Trophoblast cell (in vitro differentiated cells and primary cell): ENCODE measurements around the gene SUSD2.

ENCODE experiments used
- DNase-seq, 2 donors: peaks; one replicate each; pipeline ENCODE4 v3.0.0-alpha.2; 2016
- H2AFZ ChIP-seq: 2 replicates; pipeline ENCODE4 v1.6.1; 2013; ENCODE audit warnings: low read length, moderate library complexity, mild to moderate bottlenecking; ENCODE audit not compliant: insufficient read depth, poor library complexity
- H2AK5ac ChIP-seq: 2 replicates; pipeline ENCODE4 v1.6.1; 2013; ENCODE audit warnings: mild to moderate bottlenecking, low read length
- H2BK120ac ChIP-seq: 2 replicates; pipeline ENCODE4 v1.6.1; 2013; ENCODE audit warnings: low read length, mild to moderate bottlenecking, moderate library complexity; ENCODE audit not compliant: insufficient read depth, poor library complexity
- H2BK12ac ChIP-seq: 2 replicates; pipeline ENCODE4 v1.6.1; 2013; ENCODE audit warnings: mild to moderate bottlenecking, low read length, moderate library complexity
- H2BK5ac ChIP-seq: 2 replicates; pipeline ENCODE4 v1.6.1; 2013; ENCODE audit warnings: low read length, low read depth, moderate library complexity, mild to moderate bottlenecking; ENCODE audit not compliant: poor library complexity
- H3K14ac ChIP-seq: 2 replicates; pipeline ENCODE4 v1.6.1; 2013; ENCODE audit warnings: mild to moderate bottlenecking, low read length
- H3K18ac ChIP-seq: 2 replicates; pipeline ENCODE4 v1.6.1; 2013; ENCODE audit warnings: mild to moderate bottlenecking, low read length
- H3K23ac ChIP-seq: 2 replicates; pipeline ENCODE4 v1.6.1; 2013; ENCODE audit warnings: low read length
- H3K27ac ChIP-seq: 2 replicates; pipeline ENCODE4 v1.5.1; 2013; ENCODE audit warnings: low read depth, mild to moderate bottlenecking, inconsistent platforms, low read length, moderate library complexity
- H3K27me3 ChIP-seq: 2 replicates; pipeline ENCODE4 v1.6.1; 2013; ENCODE audit warnings: inconsistent platforms, mild to moderate bottlenecking, low read length, moderate library complexity; ENCODE audit not compliant: insufficient read depth
- H3K36me3 ChIP-seq, 2 experiments: 1 replicate in 1 of 2; 2 replicates in 1 of 2; pipeline ENCODE4 v1.6.1; 2013; ENCODE audit warnings: low read length in 2 of 2, mild to moderate bottlenecking in 2 of 2, moderate library complexity in 1 of 2; ENCODE audit not compliant: insufficient read depth in 2 of 2, control insufficient read depth in 1 of 2
- H3K4ac ChIP-seq: 2 replicates; pipeline ENCODE4 v1.6.1; 2013; ENCODE audit warnings: low read depth, mild to moderate bottlenecking, low read length, moderate library complexity
- H3K4me1 ChIP-seq, 2 experiments: 1 replicate in 1 of 2; 2 replicates in 1 of 2; pipeline ENCODE4 v1.6.1; 2013; ENCODE audit warnings: low read length in 2 of 2, mild to moderate bottlenecking in 2 of 2, moderate library complexity in 1 of 2; ENCODE audit not compliant: insufficient read depth in 2 of 2, control insufficient read depth in 1 of 2
- H3K4me2 ChIP-seq: 2 replicates; pipeline ENCODE4 v1.6.1; 2013; ENCODE audit warnings: inconsistent platforms, mild to moderate bottlenecking, low read length, moderate library complexity
- H3K4me3 ChIP-seq: 2 replicates; pipeline ENCODE4 v1.5.1; 2013; ENCODE audit warnings: mild to moderate bottlenecking, low read depth, low read length, inconsistent platforms
- H3K79me1 ChIP-seq: one replicate; pipeline ENCODE4 v1.6.1; 2013; ENCODE audit warnings: low read length
- H3K79me2 ChIP-seq: 2 replicates; pipeline ENCODE4 v1.6.1; 2013; ENCODE audit warnings: low read length, mild to moderate bottlenecking; ENCODE audit not compliant: control insufficient read depth, insufficient read depth, poor library complexity
- H3K9ac ChIP-seq: 2 replicates; pipeline ENCODE4 v1.6.1; 2013; ENCODE audit warnings: mild to moderate bottlenecking, low read length
- H3K9me3 ChIP-seq: 2 replicates; pipeline ENCODE4 v1.6.1; 2013; ENCODE audit warnings: low read depth, mild to moderate bottlenecking, control low read depth, inconsistent platforms, low read length; ENCODE audit not compliant: insufficient read depth
- H4K12ac ChIP-seq: 2 replicates; pipeline ENCODE4 v1.6.1; 2013; ENCODE audit warnings: low read depth, mild to moderate bottlenecking, low read length, moderate library complexity
- H4K8ac ChIP-seq: 2 replicates; pipeline ENCODE4 v1.6.1; 2013; ENCODE audit warnings: low read depth, mild to moderate bottlenecking, low read length, moderate library complexity
- H4K91ac ChIP-seq: one replicate; pipeline ENCODE4 v1.6.1; 2013; ENCODE audit warnings: low read depth, mild to moderate bottlenecking, low read length, moderate library complexity
- WGBS: extraction: QIAGEN DNeasy Blood & Tissue Kit; methylation state at CpG from one replicate; pipeline ENCODE4 v1.1.7; 2013; ENCODE audit warnings: missing lambda C conversion rate; ENCODE audit not compliant: insufficient read length, insufficient coverage; ENCODE audit errors: extremely low coverage; 5-methylcytosine and 5-hydroxymethylcytosine counted together

SUSD2 gene

DNA sequence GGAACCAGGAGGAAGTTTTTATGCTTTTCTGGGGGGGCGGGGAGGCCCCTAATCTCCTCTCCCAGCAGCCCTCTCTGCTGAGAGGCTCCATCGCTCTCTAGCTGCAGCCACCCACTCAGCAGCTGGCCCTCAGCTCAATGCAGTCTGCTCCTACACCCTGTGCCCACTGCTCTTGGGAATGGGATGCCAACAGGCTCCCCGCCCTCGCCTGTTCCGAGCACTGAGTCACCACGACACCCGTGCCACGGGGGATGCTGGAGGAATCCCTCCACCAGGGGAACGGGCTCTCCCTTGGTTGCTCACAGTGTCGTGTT, 23.5 kb upstream of the SUSD2 start:
- Histone ChIP-seq H3K23ac (no peak overlapping the region), H3K36me3 (peaks cover 4 to 7% of the 10 kb centered on the region in 2 experiments), H4K91ac (no peak overlapping the region), H2BK5ac (no peak overlapping the region), H3K4ac (no peak overlapping the region), H3K27me3 (peaks cover 4% of the 10 kb centered on the region), H3K79me2 (no peaks in the 10 kb centered on the region), H3K18ac (no peak overlapping the region), H3K27ac (no peak overlapping the region), H3K4me1 (peaks cover 13 to 18% of the 10 kb centered on the region in 2 experiments), H2AK5ac (no peak overlapping the region), H3K9ac (no peak overlapping the region), H3K9me3 (no peaks in the 10 kb centered on the region), H4K8ac (no peak overlapping the region), H3K14ac (no peak overlapping the region), H2BK120ac (no peak overlapping the region), H3K4me3 (no peak overlapping the region), H4K12ac (no peak overlapping the region), H2AFZ (no peak overlapping the region), H3K4me2 (no peak overlapping the region), H3K79me1 (no peaks in the 10 kb centered on the region), H2BK12ac (no peak overlapping the region)
- no peak for DNase-seq
- no CpG with 5 or more reads among the region's 10 CpGs for WGBS

DNA sequence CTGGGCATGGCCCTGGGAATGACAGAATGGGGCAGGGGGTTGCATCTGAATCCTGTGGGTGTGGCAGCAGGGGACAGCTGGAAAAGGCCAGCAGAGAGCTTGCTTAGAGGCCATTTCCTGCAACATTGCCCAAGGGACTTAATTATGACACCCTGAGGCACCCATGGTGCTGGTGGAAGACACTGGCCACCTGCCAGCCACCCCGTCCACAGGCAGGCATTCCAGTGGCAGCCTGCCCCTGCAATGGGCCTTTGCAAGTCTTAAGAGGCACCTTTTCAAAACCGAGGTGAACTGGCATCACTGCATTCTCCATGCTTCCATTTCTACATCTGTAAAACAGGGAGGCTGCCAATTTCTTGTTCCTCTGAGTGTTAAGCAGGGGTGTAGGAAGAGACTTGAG, 21.6 kb upstream of the SUSD2 start:
- no peak overlapping the region for H3K23ac ChIP-seq
- no peak overlapping the region for H3K4me2 ChIP-seq
- H2BK120ac ChIP-seq, result no peak overlapping the region
- peaks cover 13 to 18% of the 10 kb centered on the region in 2 experiments for H3K4me1 ChIP-seq
- no peak overlapping the region for H4K91ac ChIP-seq
- peaks cover 4% of the 10 kb centered on the region for H3K27me3 ChIP-seq
- WGBS, result no CpG with 5 or more reads among the region's 2 CpGs
- H3K27ac ChIP-seq, result no peak overlapping the region
- H3K79me2 ChIP-seq, result no peaks in the 10 kb centered on the region
- H3K79me1 ChIP-seq, result no peaks in the 10 kb centered on the region
- H3K14ac ChIP-seq, result no peak overlapping the region
- peak in 1 of 2 donors; percentile 10 for DNase-seq
- no peak overlapping the region for H2AFZ ChIP-seq
- no peak overlapping the region for H2AK5ac ChIP-seq
- H3K4me3 ChIP-seq, result no peak overlapping the region
- no peak overlapping the region for H2BK5ac ChIP-seq
- H3K18ac ChIP-seq, result no peak overlapping the region
- peaks cover 7 to 15% of the 10 kb centered on the region in 2 experiments for H3K36me3 ChIP-seq
- H4K8ac ChIP-seq, result no peak overlapping the region
- H3K4ac ChIP-seq, result no peak overlapping the region
- no peaks in the 10 kb centered on the region for H3K9me3 ChIP-seq
- no peak overlapping the region for H3K9ac ChIP-seq
- no peak overlapping the region for H4K12ac ChIP-seq
- no peak overlapping the region for H2BK12ac ChIP-seq

DNA sequence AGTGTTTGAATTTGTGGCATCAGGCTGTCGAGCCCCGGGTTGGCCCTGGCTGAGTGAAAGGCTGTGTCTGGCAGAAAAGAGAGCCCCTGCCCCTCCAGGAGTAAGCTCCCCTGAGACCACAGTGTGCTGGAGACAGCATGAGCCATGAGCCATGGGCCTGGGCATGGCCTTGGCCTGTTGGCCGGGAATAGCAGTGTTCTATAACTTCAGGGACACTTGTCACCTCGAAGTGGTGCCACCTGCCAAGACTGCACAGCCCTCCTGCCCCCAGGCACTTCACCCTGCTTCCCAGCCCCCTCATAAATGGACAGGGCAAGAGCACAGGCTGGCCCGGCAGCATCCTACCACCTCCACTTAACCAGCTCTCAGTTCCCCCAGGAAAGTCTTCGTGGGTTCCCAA, 20.7 kb upstream of the SUSD2 start:
- no peak overlapping the region for H3K23ac ChIP-seq
- H4K12ac ChIP-seq, result no peak overlapping the region
- H3K18ac ChIP-seq, result no peak overlapping the region
- H3K27ac ChIP-seq, result no peak overlapping the region
- H2AK5ac ChIP-seq, result no peak overlapping the region
- H3K36me3 ChIP-seq, result peaks cover 16 to 24% of the 10 kb centered on the region in 2 experiments
- H3K79me1 ChIP-seq, result no peaks in the 10 kb centered on the region
- H3K9ac ChIP-seq, result no peak overlapping the region
- H3K4me2 ChIP-seq, result no peak overlapping the region
- H2BK120ac ChIP-seq, result no peak overlapping the region
- no peak overlapping the region for H2BK5ac ChIP-seq
- no peak for DNase-seq
- H3K4me3 ChIP-seq, result no peak overlapping the region
- no peak overlapping the region for H3K14ac ChIP-seq
- no peak overlapping the region for H4K91ac ChIP-seq
- H2AFZ ChIP-seq, result no peak overlapping the region
- no CpG with 5 or more reads among the region's 6 CpGs for WGBS
- H3K79me2 ChIP-seq, result no peaks in the 10 kb centered on the region
- no peak overlapping the region for H2BK12ac ChIP-seq
- H3K27me3 ChIP-seq, result no peaks in the 10 kb centered on the region
- H4K8ac ChIP-seq, result no peak overlapping the region
- no peaks in the 10 kb centered on the region for H3K9me3 ChIP-seq
- no peak overlapping the region for H3K4ac ChIP-seq
- peaks cover 12 to 14% of the 10 kb centered on the region in 2 experiments for H3K4me1 ChIP-seq

GRCh38 chr22:24161485-24161884, 19.8 kb upstream of the SUSD2 start:
- Histone ChIP-seq H2AFZ (no peak overlapping the region), H2BK120ac (no peak overlapping the region), H4K91ac (no peak overlapping the region), H4K8ac (no peak overlapping the region), H3K14ac (no peak overlapping the region), H3K9me3 (no peaks in the 10 kb centered on the region), H3K18ac (no peak overlapping the region), H2BK12ac (no peak overlapping the region), H3K4me1 (peaks cover 7 to 9% of the 10 kb centered on the region in 2 experiments), H3K36me3 (peaks cover 20 to 33% of the 10 kb centered on the region in 2 experiments), H4K12ac (no peak overlapping the region), H3K4me2 (no peak overlapping the region), H3K27ac (no peak overlapping the region), H2BK5ac (no peak overlapping the region), H3K79me2 (no peaks in the 10 kb centered on the region), H3K27me3 (no peaks in the 10 kb centered on the region), H3K4me3 (no peak overlapping the region), H3K23ac (no peak overlapping the region), H3K9ac (no peak overlapping the region), H2AK5ac (no peak overlapping the region), H3K79me1 (no peaks in the 10 kb centered on the region), H3K4ac (no peak overlapping the region)
- DNase-seq, result no peak
- no CpG with 5 or more reads among the region's 7 CpGs for WGBS
